Left lung (tissue), 10 donors: Measurements from ENCODE around the gene PPP5C. TPM values are rescaled to one million over a fixed set of nuclear protein-coding genes. Genes with fewer than 3 reads are reported as not detected.

ENCODE experiments used
- ATAC-seq: fragments of 200-7000 bp; cut with Tn5 transposase; one replicate; pipeline ENCODE4 v1.9.1; 2020; ENCODE audit warnings: moderate library complexity
- DNase-seq, 4 donors: peaks; one replicate each; pipeline ENCODE4 v3.0.0-alpha.2; 2013 to 2020
- H3K27ac ChIP-seq, 2 donors: fragments of 200-600 bp; sonication (generic) in 1 of 2; one replicate each; pipeline versions ENCODE4 v1.5.0 to v1.8.0; 2020 to 2021
- H3K27me3 ChIP-seq, 2 donors: fragments of 200-600 bp; sonication (generic) in 1 of 2; one replicate each; pipeline versions ENCODE4 v1.5.0 to v1.8.0; 2020 to 2021
- H3K36me3 ChIP-seq, 2 donors: fragments of 200-600 bp; sonication (generic) in 1 of 2; one replicate each; pipeline versions ENCODE4 v1.5.0 to v1.8.0; 2020 to 2021
- H3K4me1 ChIP-seq, 2 donors: fragments of 200-600 bp; one replicate each; pipeline ENCODE4 v1.8.0; 2021
- H3K4me3 ChIP-seq, 2 donors: fragments of 200-600 bp; sonication (generic) in 1 of 2; one replicate each; pipeline versions ENCODE4 v1.5.0 to v1.8.0; 2020 to 2021; ENCODE audit warnings: mild to moderate bottlenecking in 1 of 2
- H3K9me3 ChIP-seq, 2 donors: fragments of 200-600 bp; sonication (generic) in 1 of 2; one replicate each; pipeline versions ENCODE4 v1.5.0 to v1.8.0; 2020 to 2021
- CTCF ChIP-seq, 2 donors: fragments of 200-600 bp; sonication (generic) in 1 of 2; IDR thresholded peaks; one replicate each; pipeline versions ENCODE4 v1.5.0 to v1.8.0; 2021; ENCODE audit warnings: antibody characterized with exemption in 2 of 2
- intact Hi-C, 2 donors: fragments of 100-400 bp; cut with DNase I; formaldehyde crosslinking; loops; one replicate each; pipeline versions ENCODE4 v1.11.2 to v1.14.2; 2022
- polyA plus RNA-seq, 6 donors: library from polyadenylated mRNA; unstranded; fragments of 120-200 nt; gene quantifications; one replicate each; pipeline ENCODE4 v1.2.1, GENCODE V29; 2013; ENCODE audit not compliant: insufficient read length in 6 of 6
- total RNA-seq, 2 donors: library from RNA; stranded (reverse); fragmentation: NEBNext Ultra II Directional; extraction: Animal tissue kit (Norgen Biotek cat#: 25700); gene quantifications; one replicate each; pipeline ENCODE4 v1.2.1, GENCODE V29; 2021
- donor health status: DM: no; HTN: yes; CAD: no.
- donor health status: DM: no; HTN: no; CAD: no.

PPP5C gene
- total and polyA plus RNA-seq, 8 donors = 52.6 to 114 (median 98.3) TPM

- H3K9me3 ChIP-seq = peaks cover 0 to 32% of the 10 kb centered on the region in 2 donors
- ATAC-seq = no peak
- H3K4me3 ChIP-seq = no peak overlapping the region
- no peaks in the 10 kb centered on the region for H3K4me1 ChIP-seq
- no peak for TF ChIP-seq CTCF (IDR thresholded peaks at IDR 0.05)
- H3K27me3 ChIP-seq = no peaks in the 10 kb centered on the region
- no peak for DNase-seq
- H3K27ac ChIP-seq = no peak overlapping the region
- intact Hi-C loops = no loop called here
- peaks cover 0 to 55% of the 10 kb centered on the region in 2 donors for H3K36me3 ChIP-seq
These were observed 18.8 kb upstream of the PPP5C start for GRCh38 chr19:46328079-46328478.

- peaks cover 0 to 54% of the 10 kb centered on the region in 2 donors for H3K36me3 ChIP-seq
- no peak for TF ChIP-seq CTCF (IDR thresholded peaks at IDR 0.05)
- DNase-seq (no peak), ATAC-seq (no peak)
- intact Hi-C loops = no loop called here
- no peaks in the 10 kb centered on the region for H3K4me1 ChIP-seq
- H3K27me3 ChIP-seq = no peaks in the 10 kb centered on the region
- H3K9me3 ChIP-seq = peaks cover 0 to 31% of the 10 kb centered on the region in 2 donors
- no peak overlapping the region for H3K27ac ChIP-seq
- no peak overlapping the region for H3K4me3 ChIP-seq
These were observed 16.5 kb upstream of the PPP5C start for GRCh38 chr19:46330319-46330918.

GRCh38 chr19:46337487-46337886 lies 9.4 kb upstream of the PPP5C start:
- no peak for TF ChIP-seq CTCF (IDR thresholded peaks at IDR 0.05)
- no peaks in the 10 kb centered on the region for H3K27me3 ChIP-seq
- no peaks in the 10 kb centered on the region for H3K9me3 ChIP-seq
- intact Hi-C loops = no loop called here
- H3K4me3 ChIP-seq = no peak overlapping the region
- H3K4me1 ChIP-seq = no peaks in the 10 kb centered on the region
- DNase-seq = no peak
- no peak for ATAC-seq
- no peak overlapping the region for H3K27ac ChIP-seq
- peaks cover 0 to 30% of the 10 kb centered on the region in 2 donors for H3K36me3 ChIP-seq

- H3K36me3 ChIP-seq = peaks cover 0 to 30% of the 10 kb centered on the region in 2 donors
- intact Hi-C loops = no loop called here
- H3K4me1 ChIP-seq = no peaks in the 10 kb centered on the region
- no peaks in the 10 kb centered on the region for H3K27me3 ChIP-seq
- no peak overlapping the region for H3K27ac ChIP-seq
- no peak overlapping the region for H3K4me3 ChIP-seq
- TF ChIP-seq CTCF (IDR thresholded peaks at IDR 0.05) = no peak
- no peak for ATAC-seq
- H3K9me3 ChIP-seq = no peaks in the 10 kb centered on the region
- no peak for DNase-seq
These were observed 7.4 kb upstream of the PPP5C start for GRCh38 chr19:46339446-46339845.

- intact Hi-C loops = no loop called here
- H3K27ac ChIP-seq = no peak overlapping the region
- H3K4me3 ChIP-seq = no peak overlapping the region
- H3K9me3 ChIP-seq = no peaks in the 10 kb centered on the region
- peaks cover 0 to 26% of the 10 kb centered on the region in 2 donors for H3K36me3 ChIP-seq
- no peaks in the 10 kb centered on the region for H3K27me3 ChIP-seq
- no peak for ATAC-seq
- no peak for TF ChIP-seq CTCF (IDR thresholded peaks at IDR 0.05)
- H3K4me1 ChIP-seq = no peaks in the 10 kb centered on the region
- DNase-seq = no peak
These were observed 6.7 kb upstream of the PPP5C start for GRCh38 chr19:46340051-46340659.
